Spleen (tissue), 7 donors: ENCODE data around the gene CMAS.
"Not testable (repeated sequence)": the region's sequence is repeated elsewhere in the genome, so short reads cannot be mapped to it uniquely, and the experiment has no call there.

Experiments used
- CTCF ChIP-seq, 11 experiments: fragments of 200-600 bp in 7 of 11; fragments of 450-650 bp in 4 of 11; sonication (generic) in 4 of 11; IDR thresholded peaks in 8 of 11; conservative IDR thresholded peaks in 3 of 11; 1 replicate in 7 of 11; 2 replicates in 4 of 11; pipeline versions ENCODE4 v1.4.0 to v1.8.0; 2016 to 2021; ENCODE audit warnings: antibody characterized with exemption in 11 of 11, inconsistent platforms in 4 of 11, mild to moderate bottlenecking in 1 of 11
- POLR2A ChIP-seq, 3 donors: fragments of 450-650 bp; IDR thresholded peaks; one replicate each; pipeline ENCODE4 v1.5.1; 2017; ENCODE audit warnings: antibody characterized with exemption in 3 of 3, mild to moderate bottlenecking in 1 of 3
- donor health status: DM: no; HTN: no; CAD: no; lungs with moderate emphysema.
- donor health status: DM: no; HTN: no; CAD: no.
- donor health status: DM: no; HTN: no; CAD: no.

- not testable (repeated sequence) for TF ChIP-seq CTCF (IDR thresholded peaks at IDR 0.05 in 8 of 11, conservative IDR thresholded peaks at IDR 0.05 in 3 of 11); POLR2A (IDR thresholded peaks at IDR 0.05)
Measured at GRCh38 chr12:22023489-22023888, 22.5 kb upstream of the CMAS start.
